MG63 (cell line): Measurements from ENCODE around the gene BBOF1. TPM values are rescaled to one million over a fixed set of nuclear protein-coding genes. Genes with fewer than 3 reads are reported as not detected.
"Not testable (repeated sequence)": the region's sequence is repeated elsewhere in the genome, so short reads cannot be mapped to it uniquely, and the experiment has no call there.

Experiments used
- DNase-seq: peaks from one replicate; pipeline ENCODE4 v3.0.0-alpha.2; 2020
- H3K27me3 ChIP-seq: fragments of 250-450 bp; sonication (Bioruptor Pico); 2 replicates; pipeline ENCODE4 v1.5.1; 2020; ENCODE audit warnings: mild to moderate bottlenecking, moderate library complexity
- H3K36me3 ChIP-seq: fragments of 250-450 bp; sonication (Bioruptor Pico); 2 replicates; pipeline ENCODE4 v1.5.1; 2020; ENCODE audit warnings: mild to moderate bottlenecking, moderate library complexity
- H3K4me3 ChIP-seq: fragments of 250-450 bp; sonication (Bioruptor Pico); 2 replicates; pipeline ENCODE4 v1.5.1; 2020; ENCODE audit warnings: mild to moderate bottlenecking, moderate library complexity
- H3K9me3 ChIP-seq: fragments of 250-450 bp; sonication (Bioruptor Pico); 2 replicates; pipeline ENCODE4 v1.5.1; 2020; ENCODE audit warnings: mild to moderate bottlenecking, moderate library complexity
- total RNA-seq: library from RNA; depleted of rRNA; stranded (reverse); fragments of >200 nt; shearing (Covaris generic); gene quantifications from 2 replicates; pipeline ENCODE4 v1.2.3, GENCODE V29; 2014; ENCODE audit warnings: low replicate concordance; rRNA removed

The BBOF1 gene
- total RNA-seq, 1 experiment from 2014 or later = 0.92 TPM

GRCh38 chr14:74080820-74081460 is 61.8 kb downstream of the BBOF1 start:
- Histone ChIP-seq H3K27me3 (no peaks in the 10 kb centered on the region), H3K4me3 (no peak overlapping the region), H3K9me3 (no peaks in the 10 kb centered on the region), H3K36me3 (no peaks in the 10 kb centered on the region)
- no peak for DNase-seq

- DNase-seq = no peak
Measured at GRCh38 chr14:74081491-74081890, 62.3 kb downstream of the BBOF1 start.

DNA sequence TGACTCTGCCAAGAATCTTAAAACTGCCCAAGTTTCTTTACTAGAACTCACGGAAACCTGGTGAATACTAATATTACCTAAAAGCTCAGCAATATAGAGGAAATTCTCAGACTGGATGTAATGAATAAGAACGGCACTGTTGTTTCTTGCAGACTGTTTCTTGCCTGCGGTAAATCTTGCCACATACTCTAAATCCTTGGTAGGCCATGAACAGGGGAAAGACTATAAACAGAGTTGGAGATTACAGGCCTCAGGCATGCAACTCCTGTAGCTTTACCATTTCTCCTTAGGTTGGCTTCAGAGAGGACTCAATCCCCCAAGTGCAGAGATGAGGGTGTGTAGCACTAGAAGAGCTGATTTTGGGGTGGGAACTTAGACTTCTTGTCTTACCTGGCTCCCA is 64.0 kb downstream of the BBOF1 start:
- Histone ChIP-seq H3K9me3 (no peaks in the 10 kb centered on the region), H3K4me3 (no peak overlapping the region; the same call in 1 of the 2 replicates)
- no peak for DNase-seq

More at GRCh38 chr14:74081491-74081890, 62.3 kb downstream of the BBOF1 start:
- H3K36me3 ChIP-seq = no peaks in the 10 kb centered on the region
- no peaks in the 10 kb centered on the region for H3K27me3 ChIP-seq
- no peaks in the 10 kb centered on the region for H3K9me3 ChIP-seq
- no peak overlapping the region for H3K4me3 ChIP-seq

DNA sequence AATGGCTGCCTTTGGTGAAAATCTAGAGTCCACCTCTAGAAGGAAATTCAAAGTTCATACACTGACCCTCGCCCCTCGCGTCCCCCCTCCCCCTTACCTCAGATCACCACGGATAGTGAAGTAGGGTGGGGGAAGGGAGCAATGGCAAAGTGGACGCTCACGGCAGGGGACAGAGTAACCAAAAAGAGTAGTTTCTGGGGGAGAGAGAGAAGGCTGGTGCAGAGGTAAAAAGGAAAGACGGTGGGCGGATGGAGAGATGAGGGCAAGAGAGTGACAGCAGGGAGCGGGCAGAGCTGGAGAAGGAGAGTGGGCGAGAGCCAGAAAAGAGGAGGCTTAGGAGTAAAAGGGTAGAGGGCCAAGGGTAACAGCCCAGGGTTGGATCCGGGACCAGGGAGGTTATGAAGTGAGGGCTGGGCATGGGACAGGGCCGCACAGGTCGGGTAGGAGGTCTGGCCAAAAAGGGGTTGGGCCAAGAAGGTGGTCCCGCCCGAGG is 64.7 kb downstream of the BBOF1 start:
- DNase-seq = no peak
- H3K27me3 ChIP-seq = no peaks in the 10 kb centered on the region
- peak overlapping the region; percentile 88 for H3K4me3 ChIP-seq
- no peaks in the 10 kb centered on the region for H3K36me3 ChIP-seq
- H3K9me3 ChIP-seq = no peaks in the 10 kb centered on the region

More for the DNA sequence above, 64.0 kb downstream of the BBOF1 start:
- no peaks in the 10 kb centered on the region for H3K36me3 ChIP-seq
- no peaks in the 10 kb centered on the region for H3K27me3 ChIP-seq

DNA sequence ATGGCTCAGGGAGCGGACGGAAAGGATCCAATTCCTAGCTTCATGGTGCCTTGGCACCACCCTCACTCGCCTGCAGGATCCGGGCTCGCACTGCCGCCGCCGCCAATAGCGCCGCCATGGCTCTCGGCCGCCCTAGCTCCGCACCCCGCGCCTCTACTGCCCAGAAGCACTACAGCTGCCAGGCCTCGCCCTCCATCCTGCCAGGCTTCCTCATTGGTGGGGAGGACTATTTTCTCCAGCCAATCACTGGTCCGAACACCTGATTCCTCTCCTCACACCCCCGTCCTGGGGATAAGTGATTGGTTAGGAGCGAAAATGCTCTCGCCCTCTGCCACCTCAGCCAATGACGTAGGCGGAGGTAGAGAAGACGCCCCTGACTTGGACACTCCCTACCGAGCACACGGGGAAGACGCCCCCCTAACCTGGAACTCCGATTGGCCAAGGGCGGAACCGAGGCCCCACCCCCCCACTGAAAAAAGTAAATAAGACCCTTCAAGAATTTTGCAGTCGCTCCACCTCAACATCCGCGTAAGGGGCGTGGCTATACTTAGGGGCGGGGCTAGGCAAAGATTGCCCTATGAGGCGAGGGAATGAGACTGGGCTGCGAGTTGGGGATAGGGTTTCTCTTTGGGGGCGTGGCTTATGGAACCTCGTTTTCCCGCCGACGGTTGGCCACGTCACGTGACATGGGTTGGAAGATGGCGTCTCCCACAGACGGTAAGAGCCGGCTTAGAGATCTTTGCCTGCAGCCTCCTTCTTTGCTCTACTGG is 65.3 kb downstream of the BBOF1 start, which contains the start of the genes ALDH6A1 and LIN52:
ALDH6A1 (minus strand) TSS at position 177 of the 770 bp plus-strand sequence; CDS start at position 118, 59 bp downstream.
LIN52 (plus strand) TSS at position 680 of the 770 bp plus-strand sequence; CDS start at position 699, 19 bp downstream.
- peak; percentile 98 for DNase-seq
- Histone ChIP-seq H3K36me3 (no peaks in the 10 kb centered on the region), H3K4me3 (peak within 1 kb of the TSS; percentile 88), H3K9me3 (no peaks in the 10 kb centered on the region), H3K27me3 (no peaks in the 10 kb centered on the region)

DNA sequence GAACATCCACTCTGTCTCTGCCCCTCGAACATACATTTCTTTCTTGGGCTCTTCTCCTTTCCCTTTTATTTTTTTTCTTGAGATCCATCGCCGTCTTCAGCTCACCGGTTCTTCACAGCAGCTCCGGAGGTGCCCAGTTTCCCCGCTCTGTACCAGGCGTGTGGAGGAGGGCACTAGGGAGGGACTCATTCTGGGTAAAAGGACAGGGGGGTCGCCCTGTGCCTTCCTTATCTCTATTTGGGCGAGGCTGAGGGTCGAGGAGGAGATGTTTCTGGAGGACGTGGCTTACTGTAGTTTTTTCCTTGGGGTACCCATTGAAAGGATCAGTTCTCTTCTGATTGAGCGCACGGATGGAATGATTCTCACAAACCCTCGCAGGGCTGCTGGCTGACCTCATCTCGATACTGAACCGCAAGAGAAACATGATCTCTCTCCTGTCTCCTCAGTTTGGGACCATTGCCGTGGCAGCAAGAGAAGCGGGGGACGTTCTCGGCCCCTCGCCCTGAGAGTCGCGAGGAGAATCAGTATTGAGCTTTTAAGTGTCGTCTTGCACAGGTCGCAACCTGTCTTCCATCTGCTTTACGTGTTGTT is 66.0 kb downstream of the BBOF1 start:
- Histone ChIP-seq H3K27me3 (no peaks in the 10 kb centered on the region), H3K36me3 (no peaks in the 10 kb centered on the region), H3K4me3 (peak overlapping the region; percentile 88), H3K9me3 (no peaks in the 10 kb centered on the region)
- DNase-seq = no peak

DNA sequence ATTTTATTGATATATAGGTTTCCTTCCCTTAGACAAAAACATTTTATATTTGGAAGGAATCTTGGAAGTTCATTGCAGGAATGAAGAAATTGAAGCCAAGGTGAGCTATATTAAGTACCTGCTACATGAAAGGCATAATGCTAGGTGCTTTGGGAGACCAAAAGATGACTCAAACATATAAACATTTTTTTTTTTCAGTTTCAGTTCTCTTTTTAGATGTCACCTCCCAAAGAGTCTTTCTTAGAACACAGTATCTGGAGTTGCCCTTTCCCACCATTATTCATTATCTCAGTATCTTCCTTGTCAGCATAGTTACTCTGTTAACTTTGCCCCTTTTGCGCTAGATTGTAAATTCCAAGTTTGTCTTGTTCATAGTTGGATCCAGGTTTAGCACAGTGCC is 66.7 kb downstream of the BBOF1 start:
- Histone ChIP-seq H3K9me3 (no peaks in the 10 kb centered on the region), H3K36me3 (no peaks in the 10 kb centered on the region), H3K4me3 (peak overlapping the region; percentile 88), H3K27me3 (no peaks in the 10 kb centered on the region)
- no peak for DNase-seq

- Histone ChIP-seq H3K9me3 (no peaks in the 10 kb centered on the region), H3K36me3 (no peaks in the 10 kb centered on the region), H3K4me3 (no peak overlapping the region), H3K27me3 (no peaks in the 10 kb centered on the region)
- DNase-seq = no peak
Measured at GRCh38 chr14:74089251-74090020, 70.3 kb downstream of the BBOF1 start.

GRCh38 chr14:74105381-74105780 is 86.2 kb downstream of the BBOF1 start:
- no peak for DNase-seq
- H3K27me3 ChIP-seq = no peaks in the 10 kb centered on the region
- no peak overlapping the region for H3K4me3 ChIP-seq
- no peaks in the 10 kb centered on the region for H3K9me3 ChIP-seq
- no peaks in the 10 kb centered on the region for H3K36me3 ChIP-seq

DNA sequence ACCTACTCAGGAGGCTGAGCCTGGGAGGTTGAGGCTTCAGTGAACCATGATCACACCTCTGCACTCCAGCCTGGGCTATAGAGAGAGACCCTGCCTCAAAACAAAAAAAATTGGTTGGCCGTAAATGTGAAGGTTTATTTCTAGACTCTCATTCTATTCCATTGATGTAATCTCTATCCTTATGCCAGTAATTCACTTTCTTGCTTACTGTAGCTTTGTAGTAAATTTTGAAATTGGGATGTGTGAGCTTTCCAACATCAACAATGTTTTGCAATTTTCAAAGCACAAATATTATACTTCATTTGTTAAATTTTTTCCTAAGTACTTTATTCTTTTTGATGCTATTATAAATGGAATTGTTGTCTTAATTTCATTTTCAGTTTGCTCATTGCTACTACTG is 90.2 kb downstream of the BBOF1 start:
- Histone ChIP-seq H3K9me3 (no peaks in the 10 kb centered on the region), H3K4me3 (no peak overlapping the region)
- DNase-seq = no peak

GRCh38 chr14:74111395-74112216 is 92.5 kb downstream of the BBOF1 start:
- H3K4me3 ChIP-seq, H3K36me3 ChIP-seq, DNase-seq, H3K9me3 ChIP-seq, H3K27me3 ChIP-seq: not testable (repeated sequence)

More for the DNA sequence above, 90.2 kb downstream of the BBOF1 start:
- Histone ChIP-seq H3K36me3 (no peaks in the 10 kb centered on the region), H3K27me3 (no peaks in the 10 kb centered on the region)

Other genes with a start within 250 kb of the BBOF1 start
- gene PTGR2, start 167.5 kb upstream of the BBOF1 start, total RNA-seq = 4.8 and 6.2 TPM in 2 replicates
- 50.9 and 68.0 TPM in 2 replicates for gene ZNF410, start 132.5 kb upstream of the BBOF1 start, total RNA-seq
- 1.6 and 4.5 TPM in 2 replicates for gene FAM161B, start 69.3 kb upstream of the BBOF1 start, total RNA-seq
- 63.1 and 68.3 TPM in 2 replicates for gene COQ6, start 69.0 kb upstream of the BBOF1 start, total RNA-seq
- 1.2 and 4.5 TPM in 2 replicates for gene ENTPD5, start 61 bp upstream of the BBOF1 start, total RNA-seq
- gene ALDH6A1, start 65.1 kb downstream of the BBOF1 start, total RNA-seq = 6.6 and 24.9 TPM in 2 replicates
- 6.9 and 9.8 TPM in 2 replicates for gene LIN52, start 65.6 kb downstream of the BBOF1 start, total RNA-seq
- gene VSX2, start 220.1 kb downstream of the BBOF1 start, total RNA-seq = not detected in 2 replicates